Cerebellar cortex (tissue), 1 donor: ENCODE measurements around the gene PCK1.

Source experiments
- DNase-seq: peaks from one replicate; pipeline ENCODE4 v3.0.0-alpha.2; 2015; ENCODE audit warnings: low spot score

The PCK1 gene

DNA sequence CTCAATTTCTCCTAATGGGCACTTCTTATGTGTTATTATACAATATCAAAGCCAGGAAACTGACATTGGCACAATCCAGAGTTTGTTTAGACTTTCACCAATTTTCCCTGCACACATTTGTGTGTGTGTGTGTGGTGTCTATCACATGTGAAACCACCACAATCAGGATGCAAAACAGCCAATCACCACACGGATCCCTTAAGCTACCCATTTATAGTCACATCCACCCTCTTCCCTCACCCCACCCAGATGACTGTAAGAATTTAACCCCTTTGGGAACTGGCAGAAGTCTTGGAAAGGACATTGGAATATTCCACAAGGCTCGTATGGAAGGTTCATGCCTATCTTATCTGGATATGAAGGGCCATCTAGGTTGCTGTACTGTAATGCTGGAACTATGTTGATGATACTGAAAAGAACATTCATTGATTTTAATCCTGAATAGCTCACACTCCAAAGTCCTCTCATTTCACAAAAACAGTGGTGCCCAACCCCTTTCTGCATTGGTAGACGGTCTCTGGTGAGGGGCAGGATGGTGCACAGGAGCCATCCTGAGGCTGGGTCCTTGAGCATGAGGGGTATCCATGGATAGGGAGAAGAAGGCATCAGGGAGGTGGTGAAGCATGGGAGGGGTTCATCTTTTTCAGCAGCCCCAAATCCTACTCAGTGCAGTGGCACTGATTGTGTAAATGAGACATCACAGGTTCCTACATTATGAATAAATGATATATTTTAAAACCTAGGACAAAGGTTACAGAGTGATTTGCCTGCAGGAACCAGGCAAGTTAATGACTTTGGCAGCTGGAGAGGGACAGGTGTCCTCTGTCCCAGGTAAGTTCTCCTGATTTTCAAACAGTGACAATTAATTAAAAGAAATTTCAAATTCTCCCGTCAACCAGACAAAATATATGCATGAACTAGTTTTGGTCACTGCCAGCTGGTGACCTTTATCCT is 23.9 kb upstream of the PCK1 start:
- DNase-seq = no peak

DNA sequence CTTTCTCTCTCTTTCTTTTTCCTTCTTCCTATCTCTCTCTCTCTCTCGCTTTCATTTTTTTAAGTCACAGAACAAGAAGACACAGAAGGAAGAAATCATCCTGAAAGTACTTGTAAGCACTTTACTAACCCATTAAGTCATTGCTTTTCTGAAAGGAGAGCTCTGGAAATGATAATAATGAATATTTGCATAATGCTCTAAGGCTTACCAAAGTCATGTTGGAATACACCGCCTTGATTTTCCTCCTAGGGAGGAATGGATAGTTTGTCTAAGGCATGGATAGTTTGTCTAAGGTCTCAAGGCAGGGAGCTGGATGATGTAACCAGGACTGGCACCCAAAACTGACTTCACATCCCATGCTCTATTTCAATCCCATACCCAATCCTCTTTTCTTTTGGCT is 23.1 kb upstream of the PCK1 start:
- no peak for DNase-seq

DNA sequence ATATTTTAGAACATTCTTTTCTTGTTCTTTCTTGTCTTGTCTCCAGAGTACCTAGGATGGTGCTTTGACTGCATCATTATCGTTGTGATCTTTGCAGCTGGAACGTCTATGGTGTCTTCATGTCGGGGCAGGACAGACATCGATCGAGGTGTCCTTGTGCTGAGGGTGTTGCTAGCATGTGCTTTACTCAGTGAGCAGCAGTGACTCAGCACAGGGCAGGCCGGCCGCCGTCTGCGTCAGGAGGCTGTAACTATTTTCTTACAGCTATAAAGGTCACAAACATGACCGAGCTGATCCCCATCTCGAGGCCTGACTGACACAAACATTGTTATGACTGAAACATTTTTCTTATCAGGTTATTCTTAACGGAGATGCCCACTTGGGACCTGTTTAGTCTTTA is 21.0 kb upstream of the PCK1 start:
- DNase-seq = no peak

GRCh38 chr20:57540890-57541580 is 19.9 kb upstream of the PCK1 start:
- no peak for DNase-seq

DNA sequence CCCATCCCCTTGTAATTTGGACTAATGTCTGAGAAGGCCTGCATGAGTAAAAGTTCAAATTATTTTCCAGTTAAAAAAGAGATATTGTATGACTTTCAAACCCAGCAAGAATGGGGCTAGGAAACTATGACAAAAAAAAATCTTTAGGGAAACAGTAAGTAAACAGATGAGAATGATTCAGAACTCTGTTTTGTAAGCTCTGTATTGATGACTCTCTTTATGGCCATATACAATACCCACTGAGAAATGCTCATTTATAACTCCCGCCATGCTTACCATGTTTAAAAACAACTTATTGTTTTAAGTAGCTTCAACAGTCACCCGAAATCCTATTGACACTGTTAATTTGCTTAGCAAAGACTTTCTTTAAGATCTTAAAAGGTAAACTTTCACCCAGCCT is 17.2 kb upstream of the PCK1 start:
- DNase-seq = no peak

- no peak for DNase-seq
Measured at GRCh38 chr20:57544838-57545564, 15.9 kb upstream of the PCK1 start.

- DNase-seq = no peak
Measured at GRCh38 chr20:57545927-57546662, 14.8 kb upstream of the PCK1 start.

GRCh38 chr20:57546956-57547649 is 13.8 kb upstream of the PCK1 start:
- DNase-seq = no peak

DNA sequence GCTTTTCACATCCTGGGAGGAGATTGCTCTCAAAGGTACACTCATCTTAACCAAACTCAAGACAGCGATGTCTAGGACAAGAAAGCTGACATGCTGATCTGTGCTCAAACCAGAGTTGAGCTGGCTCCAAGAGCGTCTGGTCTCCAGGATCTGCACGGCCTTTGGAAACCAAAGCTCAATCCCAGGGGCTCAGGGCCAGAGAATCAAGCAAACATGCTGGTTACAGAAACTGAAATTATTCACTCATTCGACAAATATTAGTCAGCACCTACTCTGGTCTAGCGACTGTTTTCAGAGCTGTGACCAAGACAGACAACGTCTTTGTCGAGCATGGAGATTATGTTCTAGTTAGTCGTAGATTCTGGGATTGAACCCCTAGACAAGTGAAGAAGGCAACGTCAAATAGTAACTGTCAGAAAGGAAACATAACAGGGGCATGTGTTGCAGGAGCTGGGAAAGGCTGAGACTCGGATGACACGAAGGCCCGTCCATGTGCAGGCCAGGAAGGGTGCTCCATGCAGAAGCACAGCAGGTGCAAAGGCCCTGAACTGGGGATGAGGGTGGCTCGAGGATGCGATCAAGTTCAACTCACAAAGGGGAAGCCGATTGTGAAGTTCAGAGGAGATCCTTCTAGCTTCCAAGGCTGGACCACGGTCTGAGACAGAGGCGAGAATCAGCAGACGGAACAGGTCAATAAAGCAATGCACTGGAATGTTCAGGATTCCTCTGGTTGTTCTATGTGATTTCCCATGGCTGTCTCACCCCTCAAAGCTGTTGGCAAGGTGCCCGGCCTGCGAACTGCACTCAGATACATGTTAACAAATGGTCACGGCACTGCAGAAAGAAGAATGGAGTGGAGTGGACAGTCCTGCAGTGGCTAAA is 12.5 kb upstream of the PCK1 start:
- no peak for DNase-seq

DNA sequence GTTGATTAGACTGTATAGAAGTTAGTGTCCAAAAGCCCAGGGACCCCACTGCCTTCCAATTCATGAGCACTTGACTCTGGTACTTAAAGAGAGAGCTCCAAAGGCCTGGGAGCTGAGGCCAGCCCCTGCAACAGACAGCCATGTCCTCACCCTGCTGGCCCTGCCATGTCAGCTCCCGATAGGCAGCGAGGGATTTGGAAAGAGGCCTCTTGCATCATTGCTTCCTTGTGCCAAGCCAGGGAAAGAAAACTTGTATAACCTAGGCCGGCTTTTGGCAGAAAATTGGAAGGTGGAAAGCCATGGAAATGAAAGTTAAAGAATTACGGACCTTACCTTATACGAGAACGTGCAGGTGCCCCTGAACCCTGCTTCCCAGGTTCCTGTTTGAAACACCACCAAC is 8.4 kb upstream of the PCK1 start:
- no peak for DNase-seq

GRCh38 chr20:57553376-57554018 is 7.4 kb upstream of the PCK1 start:
- DNase-seq = no peak

DNA sequence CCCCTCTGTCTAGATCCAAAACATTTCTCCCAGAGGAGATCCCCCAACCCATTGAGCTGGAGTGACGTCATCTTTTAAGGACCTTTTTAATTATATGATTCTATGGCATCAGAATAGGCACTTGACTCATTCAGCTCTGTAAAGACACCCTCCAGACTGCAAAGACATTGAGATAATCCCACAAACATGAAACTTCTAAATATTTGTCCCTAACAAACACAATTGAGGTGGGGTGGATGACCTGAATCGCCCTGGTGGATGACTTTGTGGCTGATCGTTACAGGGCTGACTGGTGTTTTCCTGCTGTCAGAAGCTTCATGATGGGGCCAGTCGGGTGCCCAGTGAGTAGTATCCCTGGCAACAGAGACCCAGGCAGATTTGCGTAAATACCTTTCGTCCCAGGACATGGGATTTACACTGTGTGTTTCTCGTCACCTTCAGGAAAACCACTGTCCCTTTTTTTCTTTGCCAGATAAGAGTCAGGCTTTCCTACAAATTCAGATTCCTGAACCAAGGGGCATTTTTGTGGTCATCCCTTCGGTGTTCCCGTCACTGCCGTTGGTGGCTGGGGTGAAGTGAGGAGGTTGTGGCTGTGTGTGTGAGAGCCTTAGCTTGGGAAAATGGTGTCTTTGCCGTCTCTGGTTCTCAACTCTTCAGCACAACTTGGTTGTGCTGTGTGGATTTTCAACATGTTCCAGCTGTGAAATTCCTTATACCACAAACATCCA is 5.3 kb upstream of the PCK1 start:
- DNase-seq = no peak

DNA sequence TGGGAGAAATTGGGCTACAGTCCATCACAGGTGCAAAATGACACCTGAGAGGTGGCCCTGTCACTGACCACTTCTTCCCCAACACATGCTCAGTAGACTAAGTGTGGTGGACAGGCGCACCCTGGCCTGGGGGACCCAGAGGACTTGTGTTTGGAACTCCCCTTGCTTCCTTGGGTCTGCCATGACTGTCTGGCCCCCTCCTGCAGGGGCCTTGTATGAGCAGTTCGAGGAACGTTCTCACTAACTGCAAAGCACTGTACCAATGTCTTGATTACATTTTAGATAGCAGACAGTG is 4.0 kb upstream of the PCK1 start:
- no peak for DNase-seq

- no peak for DNase-seq
Measured at GRCh38 chr20:57557926-57558613, 2.8 kb upstream of the PCK1 start.

DNA sequence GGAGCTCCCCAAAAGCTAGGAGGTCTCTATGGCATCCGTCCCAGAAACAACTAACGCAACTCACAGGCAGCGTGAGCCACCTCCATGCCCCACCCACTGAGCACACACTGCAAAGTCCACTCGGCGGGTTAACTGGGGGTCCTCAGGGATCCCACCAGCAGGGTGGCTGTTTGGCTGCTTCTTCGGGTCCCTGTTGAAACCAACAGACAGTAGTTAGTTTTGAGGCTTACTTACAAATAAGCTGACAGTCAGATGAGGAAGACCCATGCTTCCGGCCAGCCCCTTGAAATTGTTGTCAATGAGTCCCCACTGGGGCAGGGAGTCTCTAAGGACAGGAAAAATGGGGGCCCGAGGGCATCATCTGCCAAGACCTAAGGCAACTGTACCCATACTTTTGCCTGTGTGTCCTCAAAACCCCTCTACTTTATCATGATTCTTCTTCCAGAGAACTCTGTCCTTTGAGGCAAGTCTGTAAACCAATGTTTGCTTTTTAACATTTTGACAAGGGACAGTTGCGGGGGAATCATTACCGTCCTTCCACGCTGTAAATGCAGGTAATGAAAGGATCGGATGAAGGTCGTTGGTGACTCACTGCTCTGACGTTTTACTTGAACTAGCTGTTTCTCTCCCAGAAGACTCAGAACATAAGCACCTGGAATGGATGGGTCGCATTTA is 2.2 kb upstream of the PCK1 start:
- no peak for DNase-seq

GRCh38 chr20:57559289-57559634 is 1.6 kb upstream of the PCK1 start:
- DNase-seq = no peak

DNA sequence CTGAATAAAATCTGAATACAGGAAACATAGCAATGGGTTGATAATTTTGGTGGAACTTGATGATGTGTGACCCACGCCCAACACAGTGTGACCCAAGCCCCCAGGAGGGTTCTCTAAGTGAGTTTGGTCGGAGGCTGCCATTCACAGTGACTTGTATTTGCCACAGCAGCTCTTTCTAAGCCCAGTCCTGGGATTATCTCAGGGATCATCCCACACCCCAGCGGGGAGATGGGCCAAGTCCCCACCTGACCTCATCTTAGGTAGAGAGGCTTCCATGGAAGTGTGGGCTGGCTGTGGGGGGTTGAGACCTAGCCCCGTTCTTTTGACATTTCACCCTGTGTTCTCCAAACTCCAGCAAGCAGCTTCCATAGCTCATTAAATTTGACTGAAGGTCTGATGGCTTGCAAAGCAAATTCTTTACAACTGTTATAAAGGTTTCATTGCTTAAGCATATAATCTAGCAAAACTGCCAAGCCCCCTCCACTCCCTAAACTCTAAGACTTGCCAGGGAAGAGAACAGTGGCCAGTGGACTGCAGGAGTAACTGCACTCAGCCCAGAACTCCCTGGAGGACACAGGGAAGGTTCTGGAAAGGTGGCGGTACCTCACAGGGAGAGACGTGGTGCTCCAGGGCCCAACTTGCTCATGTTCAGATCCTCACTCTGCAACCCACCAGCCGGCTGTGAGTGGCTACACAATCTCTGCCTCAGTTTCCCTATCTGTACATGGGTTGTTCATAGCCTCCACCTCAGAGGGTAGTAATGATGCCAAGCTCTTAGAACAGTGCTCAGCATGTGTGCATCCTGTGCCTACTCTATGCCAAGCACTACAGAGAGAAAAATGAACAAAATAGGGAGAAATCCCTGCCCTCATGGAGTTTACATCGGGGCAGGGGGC is 1.0 kb upstream of the PCK1 start:
- DNase-seq = no peak
